ENCODE measurements around the gene ANKRD36.
"Not testable (repeated sequence)": the region's sequence is repeated elsewhere in the genome, so short reads cannot be mapped to it uniquely, and the experiment has no call there.

DNA sequence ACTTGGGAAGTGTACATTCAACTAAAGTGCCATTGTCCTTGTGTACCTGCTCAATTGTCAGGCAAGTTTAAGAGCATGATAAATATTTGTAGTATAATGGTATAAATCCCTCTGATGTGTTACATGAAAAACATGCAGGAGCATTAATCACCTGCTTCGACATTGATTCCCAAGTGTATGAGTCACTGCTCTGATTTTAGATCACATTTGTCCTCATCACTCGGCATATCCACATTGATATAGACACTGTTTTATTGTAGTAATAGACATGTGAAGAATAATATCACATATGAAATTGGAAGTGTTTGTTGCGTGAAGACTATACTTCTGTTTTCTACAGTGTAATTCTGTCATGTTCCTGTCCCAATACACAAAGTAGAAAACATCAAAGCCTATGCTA is 31.1 kb downstream of the ANKRD36 start:
- TF ChIP-seq, protein P1, sequence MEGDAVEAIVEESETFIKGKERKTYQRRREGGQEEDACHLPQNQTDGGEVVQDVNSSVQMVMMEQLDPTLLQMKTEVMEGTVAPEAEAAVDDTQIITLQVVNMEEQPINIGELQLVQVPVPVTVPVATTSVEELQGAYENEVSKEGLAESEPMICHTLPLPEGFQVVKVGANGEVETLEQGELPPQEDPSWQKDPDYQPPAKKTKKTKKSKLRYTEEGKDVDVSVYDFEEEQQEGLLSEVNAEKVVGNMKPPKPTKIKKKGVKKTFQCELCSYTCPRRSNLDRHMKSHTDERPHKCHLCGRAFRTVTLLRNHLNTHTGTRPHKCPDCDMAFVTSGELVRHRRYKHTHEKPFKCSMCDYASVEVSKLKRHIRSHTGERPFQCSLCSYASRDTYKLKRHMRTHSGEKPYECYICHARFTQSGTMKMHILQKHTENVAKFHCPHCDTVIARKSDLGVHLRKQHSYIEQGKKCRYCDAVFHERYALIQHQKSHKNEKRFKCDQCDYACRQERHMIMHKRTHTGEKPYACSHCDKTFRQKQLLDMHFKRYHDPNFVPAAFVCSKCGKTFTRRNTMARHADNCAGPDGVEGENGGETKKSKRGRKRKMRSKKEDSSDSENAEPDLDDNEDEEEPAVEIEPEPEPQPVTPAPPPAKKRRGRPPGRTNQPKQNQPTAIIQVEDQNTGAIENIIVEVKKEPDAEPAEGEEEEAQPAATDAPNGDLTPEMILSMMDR (IDR thresholded peaks at IDR 0.05; ENCODE audit: low read depth, low read length), result not testable (repeated sequence)
- not testable (repeated sequence) for TF ChIP-seq POLR2A (IDR thresholded peaks at IDR 0.05; ENCODE audit: extremely low read depth, insufficient read length)
- TF ChIP-seq, protein P2, sequence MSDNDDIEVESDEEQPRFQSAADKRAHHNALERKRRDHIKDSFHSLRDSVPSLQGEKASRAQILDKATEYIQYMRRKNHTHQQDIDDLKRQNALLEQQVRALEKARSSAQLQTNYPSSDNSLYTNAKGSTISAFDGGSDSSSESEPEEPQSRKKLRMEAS (IDR thresholded peaks at IDR 0.05; ENCODE audit: low read depth, low read length), result not testable (repeated sequence)
